OCI-LY7 (cell line): Measurements from ENCODE around the gene FAM229B. TPM values are rescaled to one million over a fixed set of nuclear protein-coding genes. Genes with fewer than 3 reads are reported as not detected.

Experiments
- BruUV-seq: library from RNA; stranded (reverse); fragments of 400-500 nt; replicated peaks from 2 replicates; lab custom pipeline; 2021; lab: Mats Ljungman, UMichigan
- CTCF ChIA-PET: fragments of 300-600 bp; sonication (Branson Sonifier 250); formaldehyde crosslinking; loops from one replicate; lab custom pipeline; 2022; ENCODE audit warnings: antibody characterized with exemption; ENCODE audit not compliant: unreplicated experiment; lab: Charles Lee
- POLR2A ChIA-PET: fragments of 300-600 bp; sonication (Branson Sonifier 250); formaldehyde crosslinking; loops from one replicate; lab custom pipeline; 2022; ENCODE audit warnings: antibody characterized with exemption; lab: Charles Lee
- DNase-seq: peaks from one replicate; pipeline ENCODE4 v3.0.0-alpha.2; 2015; ENCODE audit warnings: low spot score
- H2AFZ ChIP-seq: fragments of 200-600 bp; sonication (generic), shearing (Covaris generic); 2 replicates; pipeline ENCODE4 v1.6.1; 2014; ENCODE audit warnings: mild to moderate bottlenecking, antibody characterized with exemption, low read length, moderate library complexity
- H3K27ac ChIP-seq: fragments of 200-600 bp; sonication (generic); 2 replicates; pipeline ENCODE4 v1.5.1; 2014; ENCODE audit warnings: mixed run types, low read depth, mild to moderate bottlenecking, moderate library complexity, low read length, inconsistent platforms; ENCODE audit not compliant: poor library complexity, severe bottlenecking
- H3K36me3 ChIP-seq: fragments of 200-600 bp; sonication (generic); 2 replicates; pipeline ENCODE4 v1.6.1; 2014; ENCODE audit warnings: mild to moderate bottlenecking, antibody characterized with exemption, low read length, moderate library complexity, mixed read lengths; ENCODE audit not compliant: insufficient read depth
- H3K4me1 ChIP-seq: fragments of 200-600 bp; sonication (generic); 2 replicates; pipeline ENCODE4 v1.5.1; 2014; ENCODE audit warnings: mild to moderate bottlenecking, low read length; ENCODE audit not compliant: insufficient read depth, poor library complexity, severe bottlenecking
- H3K4me2 ChIP-seq: fragments of 200-600 bp; sonication (generic); 2 replicates; pipeline ENCODE4 v1.6.1; 2014; ENCODE audit warnings: mild to moderate bottlenecking, low read length
- H3K4me3 ChIP-seq: fragments of 200-600 bp; sonication (generic); 2 replicates; pipeline ENCODE4 v1.5.1; 2014; ENCODE audit warnings: mild to moderate bottlenecking, low read depth, low read length; ENCODE audit not compliant: poor library complexity, severe bottlenecking
- H3K79me2 ChIP-seq: fragments of 200-600 bp; sonication (generic); 2 replicates; pipeline ENCODE4 v1.6.1; 2016; ENCODE audit warnings: low read depth, mild to moderate bottlenecking, low read length, moderate library complexity, mixed read lengths; ENCODE audit not compliant: insufficient read depth
- H3K9me2 ChIP-seq: fragments of 200-600 bp; sonication (generic); 2 replicates; pipeline ENCODE4 v1.6.1; 2016; ENCODE audit warnings: mild to moderate bottlenecking, low read length, mixed read lengths; ENCODE audit not compliant: insufficient read depth
- H3K9me3 ChIP-seq: fragments of 200-600 bp; sonication (generic); 2 replicates; pipeline ENCODE4 v1.6.1; 2014; ENCODE audit warnings: mild to moderate bottlenecking, mixed run types, low read length, mixed read lengths
- H4K20me1 ChIP-seq: fragments of 200-600 bp; sonication (generic); 2 replicates; pipeline ENCODE4 v1.6.1; 2014; ENCODE audit warnings: mild to moderate bottlenecking, antibody characterized with exemption, low read length, moderate library complexity, mixed read lengths; ENCODE audit not compliant: insufficient read depth
- EZH2phosphoT487 ChIP-seq: fragments of 200-600 bp; sonication (generic); IDR thresholded peaks from 2 replicates; pipeline ENCODE4 v1.6.1; 2018; ENCODE audit warnings: low read depth, borderline replicate concordance, mild to moderate bottlenecking, mixed run types, antibody characterized with exemption, low read length, moderate library complexity, mixed read lengths
- intact Hi-C: fragments of 100-400 bp; cut with micrococcal nuclease; formaldehyde crosslinking; loops from one replicate; pipeline ENCODE4 v1.10.0; 2022; ENCODE audit not compliant: unreplicated experiment
- total RNA-seq, 2 experiments: library from RNA; depleted of rRNA in 1 of 2; stranded (reverse); fragments of >200 nt in 1 of 2; shearing (Covaris generic) in 1 of 2; gene quantifications; 2 replicates each; pipeline ENCODE4 v1.2.3, GENCODE V29; 2014 to 2022
- TF ChIP-seq, protein P1 (sequence below): fragments of 200-600 bp; sonication (generic); conservative IDR thresholded peaks from 2 replicates; pipeline ENCODE4 v1.5.1; 2014; ENCODE audit warnings: mild to moderate bottlenecking, antibody characterized with exemption, low read length, moderate library complexity, mixed read lengths

Gene FAM229B
- total RNA-seq, 2 experiments from 2014 or later = 3.7 to 6.2 TPM

DNA sequence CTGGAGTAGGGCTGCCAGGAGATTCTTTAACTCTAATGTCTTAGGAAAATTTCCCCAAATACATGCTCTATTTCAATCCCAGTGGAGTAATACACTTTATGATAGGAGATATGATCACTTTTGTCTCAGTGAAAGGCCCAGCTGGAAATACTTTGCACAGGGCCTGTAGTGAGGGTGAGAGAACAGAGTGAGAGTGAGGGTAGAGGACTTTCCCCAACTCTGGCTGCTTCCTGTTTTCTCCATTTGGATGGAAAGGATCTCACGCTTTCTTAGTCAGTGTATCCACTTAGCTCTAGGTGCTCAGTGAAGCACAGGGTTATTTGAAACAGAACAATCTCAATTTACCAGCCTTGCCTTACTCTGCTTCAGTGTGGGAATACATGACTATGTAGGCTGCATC, 36.6 kb downstream of the FAM229B start:
- Histone ChIP-seq H4K20me1 (no peaks in the 10 kb centered on the region), H3K9me2 (no peaks in the 10 kb centered on the region), H3K36me3 (no peaks in the 10 kb centered on the region), H3K79me2 (no peaks in the 10 kb centered on the region), H3K4me2 (no peak overlapping the region), H3K27ac (no peak overlapping the region), H2AFZ (no peak overlapping the region), H3K9me3 (no peaks in the 10 kb centered on the region), H3K4me1 (no peaks in the 10 kb centered on the region), H3K4me3 (no peak overlapping the region)
- no peak for TF ChIP-seq EZH2phosphoT487
- TF ChIP-seq, protein P1, sequence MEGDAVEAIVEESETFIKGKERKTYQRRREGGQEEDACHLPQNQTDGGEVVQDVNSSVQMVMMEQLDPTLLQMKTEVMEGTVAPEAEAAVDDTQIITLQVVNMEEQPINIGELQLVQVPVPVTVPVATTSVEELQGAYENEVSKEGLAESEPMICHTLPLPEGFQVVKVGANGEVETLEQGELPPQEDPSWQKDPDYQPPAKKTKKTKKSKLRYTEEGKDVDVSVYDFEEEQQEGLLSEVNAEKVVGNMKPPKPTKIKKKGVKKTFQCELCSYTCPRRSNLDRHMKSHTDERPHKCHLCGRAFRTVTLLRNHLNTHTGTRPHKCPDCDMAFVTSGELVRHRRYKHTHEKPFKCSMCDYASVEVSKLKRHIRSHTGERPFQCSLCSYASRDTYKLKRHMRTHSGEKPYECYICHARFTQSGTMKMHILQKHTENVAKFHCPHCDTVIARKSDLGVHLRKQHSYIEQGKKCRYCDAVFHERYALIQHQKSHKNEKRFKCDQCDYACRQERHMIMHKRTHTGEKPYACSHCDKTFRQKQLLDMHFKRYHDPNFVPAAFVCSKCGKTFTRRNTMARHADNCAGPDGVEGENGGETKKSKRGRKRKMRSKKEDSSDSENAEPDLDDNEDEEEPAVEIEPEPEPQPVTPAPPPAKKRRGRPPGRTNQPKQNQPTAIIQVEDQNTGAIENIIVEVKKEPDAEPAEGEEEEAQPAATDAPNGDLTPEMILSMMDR = no peak
- BruUV-seq = no TSS peak
- intact Hi-C loops = no loop called here
- DNase-seq = no peak
- POLR2A ChIA-PET = interaction anchor here (0.6 to 1.3 kb wide), 2 partner anchors 22 to 29 kb away, joined by 3 to 4 read pairs; no protein-coding TSS in a partner anchor
- CTCF ChIA-PET = no interaction called here

DNA sequence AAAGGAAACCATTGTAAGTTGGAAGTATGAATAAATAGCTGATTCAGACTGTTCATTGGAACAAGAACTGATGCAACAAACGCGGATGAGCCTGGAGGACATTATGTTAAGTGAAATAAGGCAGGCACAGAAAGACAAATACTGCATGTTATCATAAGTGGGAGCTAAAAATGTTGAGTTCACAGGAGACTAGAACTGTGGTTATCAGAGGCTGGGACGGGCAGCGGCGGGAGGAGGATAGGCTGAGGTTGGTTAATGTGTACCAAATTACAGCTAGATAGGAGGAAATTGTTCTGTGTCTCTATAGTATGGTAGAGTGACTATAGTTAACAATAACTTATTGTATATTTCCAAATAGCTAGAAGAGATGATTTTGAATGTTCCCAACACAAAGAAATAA, 40.8 kb downstream of the FAM229B start:
- no peak for TF ChIP-seq EZH2phosphoT487
- TF ChIP-seq, protein P1 = no peak
- BruUV-seq = no TSS peak
- no peak overlapping the region for H2AFZ ChIP-seq
- ChIA-PET CTCF (no interaction called here), POLR2A (interaction anchor here (0.7 to 0.9 kb wide), 3 partner anchors 10 to 1008 kb away, joined by 3 to 4 read pairs (median 3); no protein-coding TSS in a partner anchor)
- H4K20me1 ChIP-seq = no peaks in the 10 kb centered on the region
- no peak for DNase-seq
- no peaks in the 10 kb centered on the region for H3K9me2 ChIP-seq
- no peaks in the 10 kb centered on the region for H3K36me3 ChIP-seq
- intact Hi-C loops = no loop called here
- H3K27ac ChIP-seq = no peak overlapping the region
- no peaks in the 10 kb centered on the region for H3K4me1 ChIP-seq
- H3K79me2 ChIP-seq = no peaks in the 10 kb centered on the region
- no peak overlapping the region for H3K4me2 ChIP-seq
- H3K9me3 ChIP-seq = no peaks in the 10 kb centered on the region
- H3K4me3 ChIP-seq = no peak overlapping the region

DNA sequence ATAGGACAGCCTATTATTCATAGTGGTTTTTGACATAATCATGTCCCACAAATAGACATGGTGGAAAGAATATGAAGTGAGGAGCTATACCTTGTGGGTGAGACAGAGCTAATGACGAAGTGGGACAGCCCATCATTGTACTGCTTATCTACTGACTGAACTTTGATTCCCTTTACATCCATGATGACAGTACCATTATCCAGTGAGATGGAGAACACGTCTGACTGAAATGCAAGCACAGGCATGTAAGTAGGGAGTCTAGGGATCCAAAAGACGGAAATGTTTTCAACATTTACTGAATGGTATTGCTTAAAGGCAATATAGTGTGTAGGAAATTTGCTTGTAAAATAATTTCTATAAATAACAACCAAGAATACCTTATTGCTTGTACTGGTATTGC, 43.5 kb downstream of the FAM229B start:
- intact Hi-C loops = no loop called here
- ChIA-PET POLR2A (interaction anchor here (0.7 to 0.8 kb wide), 2 partner anchors 44 to 430 kb away, joined by 3 read pairs; partner anchors contain the start of genes FAM229B and TUBE1), CTCF (no interaction called here)
- no peaks in the 10 kb centered on the region for H3K79me2 ChIP-seq
- H3K4me2 ChIP-seq = no peak overlapping the region
- H3K4me1 ChIP-seq = no peaks in the 10 kb centered on the region
- H3K9me3 ChIP-seq = no peaks in the 10 kb centered on the region
- BruUV-seq = no TSS peak
- no peaks in the 10 kb centered on the region for H4K20me1 ChIP-seq
- TF ChIP-seq, protein P1 = no peak
- H2AFZ ChIP-seq = no peak overlapping the region
- no peak overlapping the region for H3K27ac ChIP-seq
- H3K9me2 ChIP-seq = no peaks in the 10 kb centered on the region
- no peak for DNase-seq
- no peak overlapping the region for H3K4me3 ChIP-seq
- no peaks in the 10 kb centered on the region for H3K36me3 ChIP-seq
